A549 treated with AZD9567 at 1 μM for 4 hours (cell line): ENCODE measurements around the gene TTC3. TPM values are rescaled to one million over a fixed set of nuclear protein-coding genes. Genes with fewer than 3 reads are reported as not detected.

Experiments
- total RNA-seq: library from RNA; stranded (reverse); fragments of 200-300 nt; extraction: Qiagen RNA extraction; gene quantifications from 5 replicates; pipeline ENCODE4 v1.2.3, GENCODE V29; 2022; ENCODE audit not compliant: insufficient read depth

TTC3 gene
- total RNA-seq, result 26.3 to 49.7 TPM (median 28.8 TPM) in 5 replicates

GRCh38 chr21:37072988-37073416 is at the start of gene TTC3, which contains the start of gene PIGP:
TSS of gene TTC3 (plus strand) at chr21:37073254. CDS start at chr21:37087258, 14,004 bp downstream.
TSS of gene PIGP (minus strand) at chr21:37073071. CDS start at chr21:37072515, 556 bp downstream.

Other genes starting within 250 kb of the TTC3 start
- 5.8 to 7.1 TPM (median 6.8 TPM) in 5 replicates for gene HLCS, start 106.6 kb upstream of the TTC3 start, total RNA-seq
- 0.35 to 0.61 TPM (median 0.45 TPM) in 4 of 5 replicates, not detected in the other for gene RIPPLY3, start 66.6 kb upstream of the TTC3 start, total RNA-seq
- 13.9 to 17.7 TPM (median 16.5 TPM) in 5 replicates for gene PIGP, start 183 bp upstream of the TTC3 start, total RNA-seq
- 25.0 to 34.3 TPM (median 29.2 TPM) in 5 replicates for gene VPS26C, start 194.1 kb downstream of the TTC3 start, total RNA-seq